Stomach (tissue), 4 donors: ENCODE data around the gene ZNF154.

Experiments
- EP300 ChIP-seq: sonication (generic); formaldehyde crosslinking; IDR thresholded peaks from one replicate; pipeline ENCODE4 v1.6.1; 2017; ENCODE audit warnings: antibody characterized with exemption
- POLR2A ChIP-seq, 4 donors: fragments of 450-650 bp; IDR thresholded peaks; one replicate each; pipeline ENCODE4 v1.6.1; 2016; ENCODE audit warnings: antibody characterized with exemption in 4 of 4, control low read depth in 2 of 4, mild to moderate bottlenecking in 1 of 4, moderate library complexity in 1 of 4
- POLR2AphosphoS5 ChIP-seq, 3 donors: sonication (generic); formaldehyde crosslinking; IDR thresholded peaks; one replicate each; pipeline ENCODE4 v1.6.1; 2016; ENCODE audit warnings: antibody characterized with exemption in 3 of 3
- TF ChIP-seq, protein P1 (sequence below), 7 experiments: fragments of 450-650 bp in 4 of 7; fragments of 200-600 bp in 3 of 7; sonication (generic) in 3 of 7; IDR thresholded peaks; one replicate each; pipeline ENCODE4 v1.5.1; 2016 to 2019; ENCODE audit warnings: antibody characterized with exemption in 7 of 7, control low read depth in 2 of 7, mild to moderate bottlenecking in 1 of 7

DNA sequence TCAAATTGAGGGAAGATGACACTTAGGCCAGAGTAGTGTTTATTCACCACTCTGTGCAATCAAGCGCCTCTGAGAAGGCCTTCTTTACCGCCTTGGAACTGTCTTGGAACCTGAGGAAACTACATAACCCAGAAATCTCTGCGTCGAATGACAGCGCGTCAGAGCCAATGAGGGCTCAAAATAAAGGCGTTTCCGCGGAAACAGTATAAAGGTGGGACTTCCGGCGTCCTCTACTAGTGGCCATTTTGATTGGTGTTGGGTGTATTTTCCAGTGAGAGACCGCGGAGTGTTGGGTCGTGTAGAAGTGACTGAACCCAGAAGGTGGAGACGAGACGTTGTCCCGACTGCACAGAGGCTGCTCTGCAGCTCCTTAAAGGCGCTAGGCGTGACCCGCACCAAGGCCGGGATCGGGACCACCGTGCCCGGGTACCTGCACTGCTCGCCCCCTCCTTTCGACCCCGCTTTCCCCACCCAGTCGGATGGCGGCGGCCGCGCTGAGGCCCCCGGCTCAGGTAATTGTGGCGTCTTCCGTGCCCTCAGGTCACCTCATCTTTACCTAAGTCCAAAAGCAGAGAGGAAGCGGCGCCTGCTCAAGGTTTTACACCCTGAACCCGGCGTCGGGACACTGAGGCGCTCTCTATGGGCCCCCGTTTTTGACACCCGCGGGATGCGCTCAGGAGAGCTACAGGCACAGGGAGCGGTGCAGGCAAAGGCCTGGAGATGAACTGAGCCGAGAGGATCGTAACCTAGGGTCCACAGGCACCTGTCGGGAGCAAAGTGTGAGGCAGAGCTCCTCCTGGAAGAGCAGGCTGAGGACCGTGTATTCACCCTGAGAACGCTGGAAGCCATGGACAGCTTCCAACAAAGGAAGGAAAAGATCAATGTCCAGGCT, 37.8 kb upstream of the ZNF154 start, which contains the start of gene ZNF776:
- TF ChIP-seq POLR2A (IDR thresholded peaks at IDR 0.05) (no peak), EP300 (no peak), POLR2AphosphoS5 (IDR thresholded peaks at IDR 0.05) (peak; percentile 46 to 76 (median 62))
- TF ChIP-seq, protein P1, sequence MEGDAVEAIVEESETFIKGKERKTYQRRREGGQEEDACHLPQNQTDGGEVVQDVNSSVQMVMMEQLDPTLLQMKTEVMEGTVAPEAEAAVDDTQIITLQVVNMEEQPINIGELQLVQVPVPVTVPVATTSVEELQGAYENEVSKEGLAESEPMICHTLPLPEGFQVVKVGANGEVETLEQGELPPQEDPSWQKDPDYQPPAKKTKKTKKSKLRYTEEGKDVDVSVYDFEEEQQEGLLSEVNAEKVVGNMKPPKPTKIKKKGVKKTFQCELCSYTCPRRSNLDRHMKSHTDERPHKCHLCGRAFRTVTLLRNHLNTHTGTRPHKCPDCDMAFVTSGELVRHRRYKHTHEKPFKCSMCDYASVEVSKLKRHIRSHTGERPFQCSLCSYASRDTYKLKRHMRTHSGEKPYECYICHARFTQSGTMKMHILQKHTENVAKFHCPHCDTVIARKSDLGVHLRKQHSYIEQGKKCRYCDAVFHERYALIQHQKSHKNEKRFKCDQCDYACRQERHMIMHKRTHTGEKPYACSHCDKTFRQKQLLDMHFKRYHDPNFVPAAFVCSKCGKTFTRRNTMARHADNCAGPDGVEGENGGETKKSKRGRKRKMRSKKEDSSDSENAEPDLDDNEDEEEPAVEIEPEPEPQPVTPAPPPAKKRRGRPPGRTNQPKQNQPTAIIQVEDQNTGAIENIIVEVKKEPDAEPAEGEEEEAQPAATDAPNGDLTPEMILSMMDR (IDR thresholded peaks at IDR 0.05), result no peak
